ENCODE measurements around the gene UGT1A5. TPM values are rescaled to one million over a fixed set of nuclear protein-coding genes. Genes with fewer than 3 reads are reported as not detected.

Gene UGT1A5
- total and polyA plus RNA-seq, 2 of the 13 experiments (the other 11 are each of a cell fraction or from before 2014, with no cell fraction given) = not detected

GRCh38 chr2:233760043-233760442 lies 47.3 kb downstream of the UGT1A5 start, which contains the start of gene UGT1A1 (continued):
- no peak for TF ChIP-seq AGO1 (IDR thresholded peaks at IDR 0.05; ENCODE audit: low read depth, low read length, poor library complexity, severe bottlenecking)
- no peak for TF ChIP-seq MYC (CRISPR knock-in tag; IDR thresholded peaks at IDR 0.05; ENCODE audit: borderline replicate concordance)
- TF ChIP-seq ZBTB2 (CRISPR knock-in tag; IDR thresholded peaks at IDR 0.05; ENCODE audit: low read depth) = no peak
- TF ChIP-seq ZMAT5 (CRISPR knock-in tag; IDR thresholded peaks at IDR 0.05; ENCODE audit: borderline replicate concordance, low read depth) = no peak
- no peak for TF ChIP-seq JDP2 (CRISPR knock-in tag; IDR thresholded peaks at IDR 0.05; ENCODE audit: borderline replicate concordance)
- no peak for TF ChIP-seq ZSCAN30 (CRISPR knock-in tag; IDR thresholded peaks at IDR 0.05)
- TF ChIP-seq ZNF83 (CRISPR knock-in tag; IDR thresholded peaks at IDR 0.05; ENCODE audit: borderline replicate concordance) = no peak
- no peak for TF ChIP-seq GABPA (IDR thresholded peaks at IDR 0.05; ENCODE audit: low read depth, low read length)
- no peak for TF ChIP-seq GABPA (CRISPR knock-in tag; IDR thresholded peaks at IDR 0.05; ENCODE audit: low read depth)

GRCh38 chr2:233761040-233761769 lies 48.5 kb downstream of the UGT1A5 start:
- FAIRE-seq (no peak), ATAC-seq (no peak), DNase-seq (ENCODE audit: low spot score) (no peak)
- peaks cover 40% of the 10 kb centered on the region for H3K4me1 ChIP-seq (ENCODE audit: insufficient read depth, low read length)
- WGBS (ENCODE audit: low lambda C conversion rate) = 61% methylated on average over 4 of the region's 4 CpGs
- no peak overlapping the region for H2AFZ ChIP-seq (ENCODE audit: low read length)
- H3K9me3 ChIP-seq (ENCODE audit: low read length) = no peaks in the 10 kb centered on the region
- no peak overlapping the region for H3K27ac ChIP-seq (ENCODE audit: extremely low read length, insufficient read depth, low read length)
- no peaks in the 10 kb centered on the region for H3K36me3 ChIP-seq (replicated peaks in 1 of 2; ENCODE audit: control insufficient read depth in 1 of 2, insufficient read depth in 2 of 2, low read length in 2 of 2)
- H3K4me3 ChIP-seq (replicated peaks in 1 of 3; ENCODE audit: insufficient read depth in 1 of 3, low read depth in 2 of 3, low read length in 3 of 3) = no peak overlapping the region
- H3K4me2 ChIP-seq (ENCODE audit: low read depth, low read length) = no peak overlapping the region
- POLR2A ChIA-PET = no interaction called here
- TF ChIP-seq ISX (CRISPR knock-in tag; conservative IDR thresholded peaks at IDR 0.05) = no peak
- TF ChIP-seq MAFK (conservative IDR thresholded peaks at IDR 0.05 in 1 of 2, IDR thresholded peaks at IDR 0.05 in 1 of 2; ENCODE audit: low read length in 2 of 2) = peak; percentile 92 to 97
- no peak for TF ChIP-seq RFX3 (CRISPR knock-in tag; IDR thresholded peaks at IDR 0.05)
- TF ChIP-seq MAFF (IDR thresholded peaks at IDR 0.05; ENCODE audit: low read depth, low read length) = peak; percentile 94
- no peaks in the 10 kb centered on the region for H3K79me2 ChIP-seq (ENCODE audit: insufficient read depth, low read length)
- H4K20me1 ChIP-seq (ENCODE audit: insufficient read depth, low read length) = no peaks in the 10 kb centered on the region
- no TSS peak for BruUV-seq (replicated peaks)
- in situ Hi-C loops (cut with HindIII; ENCODE audit: extremely low pct_ligation_motif_present, low pct_unique_long_range_greater_than_20kb) = no loop called here
- CTCF ChIA-PET (ENCODE audit: low intra/inter-chr PET ratio, low total read pairs) = no interaction called here
- intact Hi-C loops (cut with micrococcal nuclease; ENCODE audit: unreplicated experiment) = no loop called here
- no peak overlapping the region for H3K9ac ChIP-seq (ENCODE audit: insufficient read depth, low read depth, low read length)
- peaks cover 9 to 71% of the 10 kb centered on the region in 2 experiments; a peak in 3 of 5 replicates for H3K27me3 ChIP-seq (ENCODE audit: control insufficient read depth in 1 of 2, insufficient read depth in 2 of 2, low read length in 2 of 2)

Data from HepG2 (cell line).